GM12878 (cell line): ENCODE results near the gene TSC2. TPM values are rescaled to one million over a fixed set of nuclear protein-coding genes. Genes with fewer than 3 reads are reported as not detected.

Experiments used
- ATAC-seq: fragments of 200-7000 bp; cut with Tn5 transposase; 3 replicates; pipeline ENCODE4 v1.9.1; 2020; ENCODE audit warnings: mild to moderate bottlenecking, moderate library complexity
- BruUV-seq: library from RNA; stranded (reverse); fragments of 400-500 nt; replicated peaks from 2 replicates; lab custom pipeline; 2021; lab: Mats Ljungman, UMichigan
- CTCF ChIA-PET: fragments of 300-600 bp; sonication (Branson Sonifier 250); formaldehyde crosslinking; extraction: SDS; loops from one replicate; lab custom pipeline; 2021; ENCODE audit warnings: inconsistent platforms; lab: Yijun Ruan, JAX
- POLR2A ChIA-PET: fragments of 350-600 bp; formaldehyde crosslinking; extraction: SDS; loops from one replicate; lab custom pipeline; 2021; ENCODE audit warnings: inconsistent platforms; lab: Charles Lee
- RAD21 ChIA-PET: fragments of 300-600 bp; sonication (Branson Sonifier 250); formaldehyde crosslinking; loops from one replicate; lab custom pipeline; 2023; ENCODE audit warnings: antibody characterized with exemption; ENCODE audit not compliant: unreplicated experiment; lab: Charles Lee
- SMC1A ChIA-PET: fragments of 300-600 bp; sonication (Branson Sonifier 250); formaldehyde crosslinking; loops from one replicate; lab custom pipeline; 2023; ENCODE audit not compliant: unreplicated experiment, uncharacterized antibody; lab: Charles Lee
- DNase-seq: peaks from one replicate; pipeline ENCODE4 v3.0.0-alpha.2; 2011; ENCODE audit warnings: low read depth, low spot score
- FAIRE-seq: peaks from 3 replicates; lab custom pipeline; 2011; peaks lifted over from hg19 to GRCh38; lab: Jason Lieb, UNC
- H2AFZ ChIP-seq: 2 replicates; pipeline ENCODE4 v1.6.0; 2011; ENCODE audit warnings: low read depth, low read length, control low read depth; ENCODE audit not compliant: control insufficient read depth
- H3K27ac ChIP-seq: 2 replicates; pipeline ENCODE4 v1.5.1; 2011; ENCODE audit warnings: control low read depth; ENCODE audit not compliant: control insufficient read depth, insufficient read depth
- H3K27me3 ChIP-seq, 2 experiments: replicated peaks in 1 of 2; 2 replicates each; pipeline versions ENCODE4 v1.6.0 to v1.6.1; 2011; ENCODE audit warnings: low read length in 1 of 2; ENCODE audit not compliant: control insufficient read depth in 2 of 2, insufficient read depth in 2 of 2
- H3K36me3 ChIP-seq, 2 experiments: 2 replicates each; pipeline ENCODE4 v1.5.1; 2011; ENCODE audit warnings: low read length in 1 of 2; ENCODE audit not compliant: control insufficient read depth in 2 of 2, insufficient read depth in 2 of 2
- H3K4me1 ChIP-seq: 2 replicates; pipeline ENCODE4 v1.6.1; 2011; ENCODE audit warnings: mild to moderate bottlenecking, low read length, moderate library complexity, mixed read lengths; ENCODE audit not compliant: control insufficient read depth, insufficient read depth
- H3K4me2 ChIP-seq: 2 replicates; pipeline ENCODE4 v1.6.0; 2011; ENCODE audit warnings: control low read depth; ENCODE audit not compliant: control insufficient read depth, insufficient read depth
- H3K4me3 ChIP-seq: fragments of 200-600 bp; sonication (generic); 2 replicates; pipeline ENCODE4 v1.5.1; 2016
- H3K79me2 ChIP-seq: 2 replicates; pipeline ENCODE4 v1.6.0; 2011; ENCODE audit warnings: low read length; ENCODE audit not compliant: control insufficient read depth, insufficient read depth
- H3K9ac ChIP-seq: 2 replicates; pipeline ENCODE4 v1.8.0; 2011; ENCODE audit warnings: low read length, control low read depth, mixed read lengths; ENCODE audit not compliant: control insufficient read depth, insufficient read depth
- H3K9me3 ChIP-seq: replicated peaks from 3 replicates; pipeline ENCODE4 v1.5.1; 2011; ENCODE audit warnings: mild to moderate bottlenecking, low read length; ENCODE audit not compliant: control insufficient read depth, insufficient read depth
- H4K20me1 ChIP-seq: 2 replicates; pipeline ENCODE4 v1.6.0; 2011; ENCODE audit not compliant: control insufficient read depth, insufficient read depth
- CBX5 ChIP-seq: sonication (generic); IDR thresholded peaks from 2 replicates; pipeline ENCODE4 v1.6.1; 2016; ENCODE audit warnings: low read depth, moderate library complexity, mild to moderate bottlenecking, inconsistent platforms
- CHD2 ChIP-seq: IDR thresholded peaks from 2 replicates; pipeline ENCODE4 v1.6.1; 2011; ENCODE audit warnings: low read depth, low read length, improper control_type of control experiment, borderline replicate concordance
- HCFC1 ChIP-seq: fragments of 150-350 bp; IDR thresholded peaks from 2 replicates; pipeline ENCODE4 v1.6.1; 2014; ENCODE audit warnings: low read length
- KAT2A ChIP-seq: conservative IDR thresholded peaks from 2 replicates; pipeline ENCODE4 v1.6.1; 2011; ENCODE audit warnings: low read depth, low read length; ENCODE audit not compliant: control insufficient read depth
- RELA ChIP-seq: fragments of 450-650 bp; IDR thresholded peaks from 2 replicates; pipeline ENCODE4 v1.8.0; 2014; ENCODE audit warnings: borderline replicate concordance; ENCODE audit not compliant: partially characterized antibody
- STAT1 ChIP-seq: fragments of 450-650 bp; conservative IDR thresholded peaks from 2 replicates; pipeline ENCODE4 v1.6.1; 2014; ENCODE audit warnings: antibody characterized with exemption, mild to moderate bottlenecking
- TCF12 ChIP-seq: IDR thresholded peaks from 2 replicates; pipeline ENCODE4 v1.6.1; 2011; ENCODE audit warnings: low read depth, mild to moderate bottlenecking, low read length
- TCF7 ChIP-seq: IDR thresholded peaks from 2 replicates; pipeline ENCODE4 v1.6.1; 2014; ENCODE audit warnings: antibody characterized with exemption, borderline replicate concordance
- ZBED1 ChIP-seq: IDR thresholded peaks from 2 replicates; pipeline ENCODE4 v1.6.1; 2016; ENCODE audit warnings: borderline replicate concordance
- WGBS: methylation state at CpG from one replicate; pipeline ENCODE4 v1.1.6; 2016; ENCODE audit warnings: low lambda C conversion rate; ENCODE audit not compliant: insufficient replicate concordance, insufficient coverage; ENCODE audit errors: missing lambda C conversion rate; 5-methylcytosine and 5-hydroxymethylcytosine counted together
- in situ Hi-C: fragments of 300-500 bp; cut with MboI; formaldehyde crosslinking; loops from 9 replicates; pipeline ENCODE4 v1.14.3; 2018; ENCODE audit warnings: mixed read lengths
- intact Hi-C: fragments of 100-400 bp; cut with micrococcal nuclease; formaldehyde crosslinking; loops from one replicate; pipeline ENCODE4 v1.14.2; 2022; ENCODE audit not compliant: unreplicated experiment
- polyA plus RNA-seq, 11 experiments: library from polyadenylated mRNA; depleted of rRNA in 4 of 11; unstranded in 6 of 11; stranded (reverse) in 5 of 11; fragments of >200 nt; fragmentation: Nextera tagmentation in 4 of 11; fragmentation: Illumina TruSeq in 1 of 11; extraction: Ambion mirVana in 4 of 11; extraction: Trizol in 1 of 11; gene quantifications; 1 replicate in 1 of 11; 2 replicates in 10 of 11; pipeline versions ENCODE4 v1.2.1 to v1.2.3, GENCODE V29; 2011 to 2016; ENCODE audit warnings: inconsistent platforms in 2 of 11, missing spikeins in 2 of 11, low read depth in 1 of 11
- total RNA-seq, 4 experiments: library from RNA; depleted of rRNA in 3 of 4; stranded (reverse); fragments of >200 nt in 3 of 4; fragmentation: Illumina TruSeq in 1 of 4; extraction: Trizol in 1 of 4; gene quantifications; 2 replicates each; pipeline versions ENCODE4 v1.2.1 to v1.2.3, GENCODE V29; 2013 to 2021
- TF ChIP-seq, protein P1 (sequence below): fragments of 450-650 bp; IDR thresholded peaks from 2 replicates; pipeline ENCODE4 v1.6.1; 2017; ENCODE audit warnings: mild to moderate bottlenecking, moderate library complexity
- TF ChIP-seq, protein P2 (sequence below): IDR thresholded peaks from 2 replicates; pipeline ENCODE4 v1.6.1; 2012; ENCODE audit warnings: low read length, inconsistent platforms
- TF ChIP-seq, protein P3 (sequence below): fragments of 450-650 bp; IDR thresholded peaks from 2 replicates; pipeline ENCODE4 v1.6.1; 2017; ENCODE audit warnings: mild to moderate bottlenecking, low read depth, inconsistent platforms; ENCODE audit not compliant: poor library complexity, severe bottlenecking
- TF ChIP-seq, protein P4 (sequence below): fragments of 450-650 bp; IDR thresholded peaks from 2 replicates; pipeline ENCODE4 v1.6.1; 2017; ENCODE audit warnings: low read depth, mild to moderate bottlenecking, moderate library complexity

TSC2 gene
- total and polyA plus RNA-seq, 10 of the 15 experiments (the other 5 are each of a cell fraction or from before 2014, with no cell fraction given), result 1.6 to 77.0 (median 21.6) TPM

DNA sequence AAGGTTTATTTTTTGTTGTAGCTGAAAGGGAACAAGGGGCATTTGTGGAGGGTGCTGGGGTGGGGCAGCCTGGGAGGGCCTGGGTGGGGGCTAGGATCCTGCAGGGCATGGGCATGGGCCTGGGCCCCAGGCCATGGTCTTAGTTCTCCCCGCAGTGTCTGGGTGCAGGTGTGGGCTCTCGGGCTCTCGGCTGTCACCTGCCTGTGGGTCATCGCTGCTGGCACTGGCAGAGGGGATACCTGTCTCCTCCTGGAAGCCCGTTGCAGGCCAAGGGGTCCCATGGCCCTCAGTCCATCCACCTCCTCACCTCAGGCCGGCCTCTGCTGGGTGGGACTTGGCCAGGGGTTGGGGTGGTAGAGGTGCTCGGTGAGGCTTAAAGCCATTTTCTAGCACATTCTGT lies 30.3 kb downstream of the TSC2 start:
- no peaks in the 10 kb centered on the region for H3K79me2 ChIP-seq
- TF ChIP-seq, protein P1, sequence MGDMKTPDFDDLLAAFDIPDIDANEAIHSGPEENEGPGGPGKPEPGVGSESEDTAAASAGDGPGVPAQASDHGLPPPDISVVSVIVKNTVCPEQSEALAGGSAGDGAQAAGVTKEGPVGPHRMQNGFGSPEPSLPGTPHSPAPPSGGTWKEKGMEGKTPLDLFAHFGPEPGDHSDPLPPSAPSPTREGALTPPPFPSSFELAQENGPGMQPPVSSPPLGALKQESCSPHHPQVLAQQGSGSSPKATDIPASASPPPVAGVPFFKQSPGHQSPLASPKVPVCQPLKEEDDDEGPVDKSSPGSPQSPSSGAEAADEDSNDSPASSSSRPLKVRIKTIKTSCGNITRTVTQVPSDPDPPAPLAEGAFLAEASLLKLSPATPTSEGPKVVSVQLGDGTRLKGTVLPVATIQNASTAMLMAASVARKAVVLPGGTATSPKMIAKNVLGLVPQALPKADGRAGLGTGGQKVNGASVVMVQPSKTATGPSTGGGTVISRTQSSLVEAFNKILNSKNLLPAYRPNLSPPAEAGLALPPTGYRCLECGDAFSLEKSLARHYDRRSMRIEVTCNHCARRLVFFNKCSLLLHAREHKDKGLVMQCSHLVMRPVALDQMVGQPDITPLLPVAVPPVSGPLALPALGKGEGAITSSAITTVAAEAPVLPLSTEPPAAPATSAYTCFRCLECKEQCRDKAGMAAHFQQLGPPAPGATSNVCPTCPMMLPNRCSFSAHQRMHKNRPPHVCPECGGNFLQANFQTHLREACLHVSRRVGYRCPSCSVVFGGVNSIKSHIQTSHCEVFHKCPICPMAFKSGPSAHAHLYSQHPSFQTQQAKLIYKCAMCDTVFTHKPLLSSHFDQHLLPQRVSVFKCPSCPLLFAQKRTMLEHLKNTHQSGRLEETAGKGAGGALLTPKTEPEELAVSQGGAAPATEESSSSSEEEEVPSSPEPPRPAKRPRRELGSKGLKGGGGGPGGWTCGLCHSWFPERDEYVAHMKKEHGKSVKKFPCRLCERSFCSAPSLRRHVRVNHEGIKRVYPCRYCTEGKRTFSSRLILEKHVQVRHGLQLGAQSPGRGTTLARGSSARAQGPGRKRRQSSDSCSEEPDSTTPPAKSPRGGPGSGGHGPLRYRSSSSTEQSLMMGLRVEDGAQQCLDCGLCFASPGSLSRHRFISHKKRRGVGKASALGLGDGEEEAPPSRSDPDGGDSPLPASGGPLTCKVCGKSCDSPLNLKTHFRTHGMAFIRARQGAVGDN, result no peak
- TF ChIP-seq KAT2A (no peak), HCFC1 (no peak), TCF12 (no peak), TCF7 (no peak), CBX5 (no peak), STAT1 (no peak), RELA (no peak), ZBED1 (no peak), CHD2 (no peak)
- TF ChIP-seq, protein P2, sequence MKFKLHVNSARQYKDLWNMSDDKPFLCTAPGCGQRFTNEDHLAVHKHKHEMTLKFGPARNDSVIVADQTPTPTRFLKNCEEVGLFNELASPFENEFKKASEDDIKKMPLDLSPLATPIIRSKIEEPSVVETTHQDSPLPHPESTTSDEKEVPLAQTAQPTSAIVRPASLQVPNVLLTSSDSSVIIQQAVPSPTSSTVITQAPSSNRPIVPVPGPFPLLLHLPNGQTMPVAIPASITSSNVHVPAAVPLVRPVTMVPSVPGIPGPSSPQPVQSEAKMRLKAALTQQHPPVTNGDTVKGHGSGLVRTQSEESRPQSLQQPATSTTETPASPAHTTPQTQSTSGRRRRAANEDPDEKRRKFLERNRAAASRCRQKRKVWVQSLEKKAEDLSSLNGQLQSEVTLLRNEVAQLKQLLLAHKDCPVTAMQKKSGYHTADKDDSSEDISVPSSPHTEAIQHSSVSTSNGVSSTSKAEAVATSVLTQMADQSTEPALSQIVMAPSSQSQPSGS, result no peak
- TF ChIP-seq, protein P3, sequence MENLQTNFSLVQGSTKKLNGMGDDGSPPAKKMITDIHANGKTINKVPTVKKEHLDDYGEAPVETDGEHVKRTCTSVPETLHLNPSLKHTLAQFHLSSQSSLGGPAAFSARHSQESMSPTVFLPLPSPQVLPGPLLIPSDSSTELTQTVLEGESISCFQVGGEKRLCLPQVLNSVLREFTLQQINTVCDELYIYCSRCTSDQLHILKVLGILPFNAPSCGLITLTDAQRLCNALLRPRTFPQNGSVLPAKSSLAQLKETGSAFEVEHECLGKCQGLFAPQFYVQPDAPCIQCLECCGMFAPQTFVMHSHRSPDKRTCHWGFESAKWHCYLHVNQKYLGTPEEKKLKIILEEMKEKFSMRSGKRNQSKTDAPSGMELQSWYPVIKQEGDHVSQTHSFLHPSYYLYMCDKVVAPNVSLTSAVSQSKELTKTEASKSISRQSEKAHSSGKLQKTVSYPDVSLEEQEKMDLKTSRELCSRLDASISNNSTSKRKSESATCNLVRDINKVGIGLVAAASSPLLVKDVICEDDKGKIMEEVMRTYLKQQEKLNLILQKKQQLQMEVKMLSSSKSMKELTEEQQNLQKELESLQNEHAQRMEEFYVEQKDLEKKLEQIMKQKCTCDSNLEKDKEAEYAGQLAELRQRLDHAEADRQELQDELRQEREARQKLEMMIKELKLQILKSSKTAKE, result no peak
- TF ChIP-seq, protein P4, sequence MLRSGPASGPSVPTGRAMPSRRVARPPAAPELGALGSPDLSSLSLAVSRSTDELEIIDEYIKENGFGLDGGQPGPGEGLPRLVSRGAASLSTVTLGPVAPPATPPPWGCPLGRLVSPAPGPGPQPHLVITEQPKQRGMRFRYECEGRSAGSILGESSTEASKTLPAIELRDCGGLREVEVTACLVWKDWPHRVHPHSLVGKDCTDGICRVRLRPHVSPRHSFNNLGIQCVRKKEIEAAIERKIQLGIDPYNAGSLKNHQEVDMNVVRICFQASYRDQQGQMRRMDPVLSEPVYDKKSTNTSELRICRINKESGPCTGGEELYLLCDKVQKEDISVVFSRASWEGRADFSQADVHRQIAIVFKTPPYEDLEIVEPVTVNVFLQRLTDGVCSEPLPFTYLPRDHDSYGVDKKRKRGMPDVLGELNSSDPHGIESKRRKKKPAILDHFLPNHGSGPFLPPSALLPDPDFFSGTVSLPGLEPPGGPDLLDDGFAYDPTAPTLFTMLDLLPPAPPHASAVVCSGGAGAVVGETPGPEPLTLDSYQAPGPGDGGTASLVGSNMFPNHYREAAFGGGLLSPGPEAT, result no peak
- TF ChIP-seq, all 136 proteins: peak for 0
- ChIA-PET POLR2A (no interaction called here), CTCF (no interaction called here), SMC1A (no interaction called here), RAD21 (no interaction called here)
- 97% methylated on average over 5 of the region's 7 CpGs for WGBS
- Histone ChIP-seq H3K9me3 (no peaks in the 10 kb centered on the region), H3K27me3 (no peaks in the 10 kb centered on the region), H3K27ac (no peak overlapping the region), H4K20me1 (no peaks in the 10 kb centered on the region), H3K36me3 (peaks cover 0 to 7% of the 10 kb centered on the region in 2 experiments; a peak in 2 of 4 replicates), H2AFZ (no peak overlapping the region), H3K4me2 (no peak overlapping the region), H3K4me3 (no peak overlapping the region), H3K9ac (no peak overlapping the region), H3K4me1 (no peaks in the 10 kb centered on the region)
- DNase-seq, result no peak
- no peak for FAIRE-seq
- intact Hi-C loops (no loop called here), in situ Hi-C loops (no loop called here)
- no TSS peak for BruUV-seq
- ATAC-seq, result no peak
